HepG2 (cell line): ENCODE measurements around the gene KANSL3. TPM values are rescaled to one million over a fixed set of nuclear protein-coding genes. Genes with fewer than 3 reads are reported as not detected.

Experiments used
- DNMT3B ChIP-seq: conservative IDR thresholded peaks from 2 replicates; pipeline ENCODE4 v1.6.1; 2016; ENCODE audit warnings: missing biosample characterization, control low read depth
- ETV5 ChIP-seq: IDR thresholded peaks from 2 replicates; pipeline ENCODE4 v1.6.1; 2018; ENCODE audit warnings: missing biosample characterization, missing genetic modification reagents, inconsistent platforms, borderline replicate concordance
- IRF9 ChIP-seq: sonication (generic); formaldehyde crosslinking; IDR thresholded peaks from 2 replicates; pipeline ENCODE4 v1.8.0; 2022; ENCODE audit warnings: missing genetic modification reagents, mild to moderate bottlenecking, borderline replicate concordance
- MAZ ChIP-seq, 2 experiments: sonication (generic) in 1 of 2; formaldehyde crosslinking in 1 of 2; IDR thresholded peaks; 2 replicates each; pipeline versions ENCODE4 v1.5.0 to v1.6.1; 2012 to 2020; ENCODE audit warnings: low read depth in 2 of 2, mild to moderate bottlenecking in 2 of 2, borderline replicate concordance in 1 of 2, improper control_type of control experiment in 1 of 2, low read length in 1 of 2, missing genetic modification reagents in 1 of 2, moderate library complexity in 1 of 2
- MED1 ChIP-seq: sonication (generic); formaldehyde crosslinking; IDR thresholded peaks from 2 replicates; pipeline ENCODE4 v1.4.0; 2020; ENCODE audit warnings: missing genetic modification reagents
- MNT ChIP-seq: fragments of 450-650 bp; IDR thresholded peaks from 2 replicates; pipeline ENCODE4 v1.6.1; 2016
- MTA1 ChIP-seq: sonication (generic); formaldehyde crosslinking; IDR thresholded peaks from 2 replicates; pipeline ENCODE4 v1.4.0; 2020; ENCODE audit warnings: missing genetic modification reagents, mild to moderate bottlenecking, borderline replicate concordance
- MTF1 ChIP-seq: sonication (generic); formaldehyde crosslinking; IDR thresholded peaks from 2 replicates; pipeline ENCODE4 v1.5.0; 2020; ENCODE audit warnings: missing genetic modification reagents
- MXI1 ChIP-seq: IDR thresholded peaks from 3 replicates; pipeline ENCODE4 v1.6.1; 2012; ENCODE audit warnings: low read depth, low read length, inconsistent platforms, borderline replicate concordance
- NCOA1 ChIP-seq: sonication (generic); formaldehyde crosslinking; IDR thresholded peaks from 2 replicates; pipeline ENCODE4 v1.9.0; 2021; ENCODE audit warnings: missing genetic modification reagents
- NONO ChIP-seq, 2 experiments: fragments of 450-650 bp in 1 of 2; sonication (generic) in 1 of 2; formaldehyde crosslinking in 1 of 2; IDR thresholded peaks in 1 of 2; conservative IDR thresholded peaks in 1 of 2; 2 replicates each; pipeline versions ENCODE4 v1.6.1 to v1.8.0; 2017 to 2022; ENCODE audit warnings: mild to moderate bottlenecking in 1 of 2, missing genetic modification reagents in 1 of 2, moderate library complexity in 1 of 2
- PCBP1 ChIP-seq: fragments of 200-400 bp; formaldehyde crosslinking; IDR thresholded peaks from 2 replicates; pipeline ENCODE4 v1.6.1; 2017; ENCODE audit warnings: mild to moderate bottlenecking, low read depth, low read length, borderline replicate concordance
- SAFB2 ChIP-seq: sonication (generic); formaldehyde crosslinking; IDR thresholded peaks from 2 replicates; pipeline ENCODE4 v1.5.1; 2020; ENCODE audit warnings: missing genetic modification reagents, low read depth, mild to moderate bottlenecking, borderline replicate concordance
- SIX1 ChIP-seq: sonication (generic); formaldehyde crosslinking; IDR thresholded peaks from 2 replicates; pipeline ENCODE4 v1.4.0; 2020; ENCODE audit warnings: missing genetic modification reagents, borderline replicate concordance
- UBTF ChIP-seq: sonication (generic); formaldehyde crosslinking; IDR thresholded peaks from 2 replicates; pipeline ENCODE4 v1.4.0; 2020; ENCODE audit warnings: mild to moderate bottlenecking, missing genetic modification reagents
- ZNF441 ChIP-seq: sonication (generic); formaldehyde crosslinking; IDR thresholded peaks from 2 replicates; pipeline ENCODE4 v1.7.0; 2021; ENCODE audit warnings: missing genetic modification reagents, borderline replicate concordance
- ZNF503 ChIP-seq: sonication (generic); formaldehyde crosslinking; IDR thresholded peaks from 2 replicates; pipeline ENCODE4 v1.4.0; 2020; ENCODE audit warnings: missing genetic modification reagents
- ZNF644 ChIP-seq: IDR thresholded peaks from 2 replicates; pipeline ENCODE4 v1.6.1; 2016; ENCODE audit warnings: low read depth
- ZNF766 ChIP-seq: sonication (generic); formaldehyde crosslinking; IDR thresholded peaks from 2 replicates; pipeline ENCODE4 v1.5.0; 2020; ENCODE audit warnings: missing genetic modification reagents, borderline replicate concordance
- ZNF792 ChIP-seq: IDR thresholded peaks from 2 replicates; pipeline ENCODE4 v1.6.1; 2016
- ZNF878 ChIP-seq: sonication (generic); formaldehyde crosslinking; IDR thresholded peaks from 2 replicates; pipeline ENCODE4 v1.8.1; 2023; ENCODE audit warnings: mild to moderate bottlenecking, missing genetic modification reagents, moderate library complexity
- polyA plus RNA-seq, 8 experiments: library from polyadenylated mRNA; depleted of rRNA in 3 of 8; stranded (reverse) in 7 of 8; unstranded in 1 of 8; fragments of >200 nt; fragmentation: Illumina TruSeq in 4 of 8; extraction: Trizol in 4 of 8; gene quantifications; 2 replicates each; pipeline versions ENCODE4 v1.2.1 to v1.2.3, GENCODE V29; 2011 to 2016; ENCODE audit warnings: low read depth in 4 of 8, missing spikeins in 1 of 8, mixed read lengths in 1 of 8; ENCODE audit not compliant: insufficient read depth in 1 of 8
- total RNA-seq, 5 experiments: library from RNA; depleted of rRNA; stranded (reverse); fragments of >200 nt; fragmentation: Illumina TruSeq; extraction: Trizol; gene quantifications; 2 replicates each; pipeline ENCODE4 v1.2.3, GENCODE V29; 2016; ENCODE audit warnings: low read depth in 1 of 5

The KANSL3 gene
- total and polyA plus RNA-seq, 2 of the 13 experiments (the other 11 are each of a cell fraction or from before 2014, with no cell fraction given) = 20.8 to 37.3 TPM

- TF ChIP-seq SAFB2 (CRISPR knock-in tag) (peak; percentile 74; the same call in 1 of the 2 replicates), MTF1 (CRISPR knock-in tag) (peak; percentile 40; the same call in 1 of the 2 replicates), NCOA1 (peak; percentile 69; the same call in 1 of the 2 replicates), UBTF (peak; percentile 100), MXI1 (peak; percentile 98), ETV5 (peak; percentile 73; the same call in 1 of the 2 replicates), ZNF503 (CRISPR knock-in tag) (peak; percentile 83; the same call in 1 of the 2 replicates), ZNF644 (CRISPR knock-in tag) (peak; percentile 58; the same call in 1 of the 2 replicates), ZNF792 (CRISPR knock-in tag) (peak; percentile 83), NONO (IDR thresholded peaks at IDR 0.05) (no peak), NONO (CRISPR knock-in tag; conservative IDR thresholded peaks at IDR 0.05) (peak; percentile 99), SIX1 (CRISPR knock-in tag) (0 out of 2 replicates have a peak, but pooled peaks have one; percentile 46), ZNF878 (CRISPR knock-in tag) (peak; percentile 69; the same call in 1 of the 2 replicates), MTA1 (CRISPR knock-in tag) (peak; percentile 86), MED1 (CRISPR knock-in tag) (peak; percentile 91), MNT (peak; percentile 81), ZNF441 (peak; percentile 88; the same call in 1 of the 2 replicates), MAZ (IDR thresholded peaks at IDR 0.05; ENCODE audit: borderline replicate concordance, low read depth, low read length) (peak; percentile 74), MAZ (CRISPR knock-in tag; IDR thresholded peaks at IDR 0.05; ENCODE audit: low read depth) (peak; percentile 88), IRF9 (peak; percentile 97), DNMT3B (0 out of 2 replicates have a peak, but pooled peaks have one; percentile 36), PCBP1 (0 out of 2 replicates have a peak, but pooled peaks have one; percentile 67), ZNF766 (CRISPR knock-in tag) (peak; percentile 94)
Observed at GRCh38 chr2:96549967-96550786, 87.9 kb downstream of the KANSL3 start (continued).
